Fibroblast of lung (primary cell): ENCODE results near the gene UGT8.

Source experiments
- CTCF ChIP-seq, 2 donors: IDR thresholded peaks in 1 of 2; conservative IDR thresholded peaks in 1 of 2; 1 replicate in 1 of 2; 2 replicates in 1 of 2; pipeline ENCODE4 v1.5.1; 2011 to 2012; ENCODE audit warnings: low read length in 2 of 2, control low read depth in 1 of 2, inconsistent platforms in 1 of 2, low read depth in 1 of 2, mild to moderate bottlenecking in 1 of 2
- EZH2 ChIP-seq: IDR thresholded peaks from 2 replicates; pipeline ENCODE4 v1.5.1; 2012; ENCODE audit warnings: low read length, control low read depth, mild to moderate bottlenecking; ENCODE audit errors: missing control alignments

- no peak for TF ChIP-seq CTCF (conservative IDR thresholded peaks at IDR 0.05 in 1 of 2, IDR thresholded peaks at IDR 0.05 in 1 of 2; ENCODE audit: low read depth in 1 of 2, low read length in 2 of 2)
- no peak for TF ChIP-seq EZH2
Observed at GRCh38 chr4:114684462-114684861, 85.9 kb downstream of the UGT8 start.
